B cell (primary cell): ENCODE measurements around the gene RAD51B.

ENCODE experiments used
- EZH2 ChIP-seq: IDR thresholded peaks from 2 replicates; pipeline ENCODE4 v1.6.1; 2012; ENCODE audit warnings: borderline replicate concordance, low read depth, mild to moderate bottlenecking, moderate library complexity, low read length; ENCODE audit not compliant: insufficient read depth, poor library complexity, severe bottlenecking
- TF ChIP-seq, protein P1 (sequence below): fragments of 200-600 bp; IDR thresholded peaks from one replicate; pipeline ENCODE4 v1.8.0; 2022; ENCODE audit warnings: antibody characterized with exemption, mild to moderate bottlenecking

- TF ChIP-seq, protein P1, sequence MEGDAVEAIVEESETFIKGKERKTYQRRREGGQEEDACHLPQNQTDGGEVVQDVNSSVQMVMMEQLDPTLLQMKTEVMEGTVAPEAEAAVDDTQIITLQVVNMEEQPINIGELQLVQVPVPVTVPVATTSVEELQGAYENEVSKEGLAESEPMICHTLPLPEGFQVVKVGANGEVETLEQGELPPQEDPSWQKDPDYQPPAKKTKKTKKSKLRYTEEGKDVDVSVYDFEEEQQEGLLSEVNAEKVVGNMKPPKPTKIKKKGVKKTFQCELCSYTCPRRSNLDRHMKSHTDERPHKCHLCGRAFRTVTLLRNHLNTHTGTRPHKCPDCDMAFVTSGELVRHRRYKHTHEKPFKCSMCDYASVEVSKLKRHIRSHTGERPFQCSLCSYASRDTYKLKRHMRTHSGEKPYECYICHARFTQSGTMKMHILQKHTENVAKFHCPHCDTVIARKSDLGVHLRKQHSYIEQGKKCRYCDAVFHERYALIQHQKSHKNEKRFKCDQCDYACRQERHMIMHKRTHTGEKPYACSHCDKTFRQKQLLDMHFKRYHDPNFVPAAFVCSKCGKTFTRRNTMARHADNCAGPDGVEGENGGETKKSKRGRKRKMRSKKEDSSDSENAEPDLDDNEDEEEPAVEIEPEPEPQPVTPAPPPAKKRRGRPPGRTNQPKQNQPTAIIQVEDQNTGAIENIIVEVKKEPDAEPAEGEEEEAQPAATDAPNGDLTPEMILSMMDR, result no peak
- no peak for TF ChIP-seq EZH2
Measured at GRCh38 chr14:68691792-68692118, 872.2 kb downstream of the RAD51B start.
